ENCODE measurements around the gene SYMPK. TPM values are rescaled to one million over a fixed set of nuclear protein-coding genes. Genes with fewer than 3 reads are reported as not detected.

The SYMPK gene
- total RNA-seq, 1 experiment from 2014 or later, result 85.5 TPM

- H3K36me3 ChIP-seq (ENCODE audit: insufficient read depth, low read length, poor library complexity, severe bottlenecking), result peaks cover 81% of the 10 kb centered on the region
- intact Hi-C loops (cut with micrococcal nuclease; ENCODE audit: unreplicated experiment), result no loop called here
- no peaks in the 10 kb centered on the region for H3K9me3 ChIP-seq (ENCODE audit: low read depth, low read length, poor library complexity, severe bottlenecking)
- BruUV-seq (replicated peaks), result no TSS peak
- no peaks in the 10 kb centered on the region for H3K4me1 ChIP-seq (ENCODE audit: insufficient read depth, low read length, poor library complexity, severe bottlenecking)
- H3K27me3 ChIP-seq (replicated peaks; ENCODE audit: insufficient read depth, low read depth, low read length, poor library complexity), result no peaks in the 10 kb centered on the region
- ChIA-PET POLR2A (ENCODE audit: low non-redundant PET) (no interaction called here), CTCF (interaction anchor here (0.6 kb wide), 1 partner anchor 687 kb away, joined by 3 read pairs; no protein-coding TSS in a partner anchor)
- no peak for DNase-seq (ENCODE audit: low spot score)
- H3K4me3 ChIP-seq (ENCODE audit: low read depth, low read length, poor library complexity, severe bottlenecking), result no peak overlapping the region
- H3K27ac ChIP-seq (ENCODE audit: low read depth, low read length, poor library complexity, severe bottlenecking), result no peak overlapping the region
- no peak for TF ChIP-seq CTCF (conservative IDR thresholded peaks at IDR 0.05; ENCODE audit: low read depth, low read length)
- TF ChIP-seq EZH2 (IDR thresholded peaks at IDR 0.05; ENCODE audit: borderline replicate concordance, low read depth, low read length, poor library complexity, severe bottlenecking), result no peak
These were observed 20.7 kb downstream of the SYMPK start for GRCh38 chr19:45842198-45842597.

- no peaks in the 10 kb centered on the region for H3K4me1 ChIP-seq (ENCODE audit: insufficient read depth, low read length, poor library complexity, severe bottlenecking)
- ChIA-PET CTCF (no interaction called here), POLR2A (ENCODE audit: low non-redundant PET) (no interaction called here)
- TF ChIP-seq CTCF (conservative IDR thresholded peaks at IDR 0.05; ENCODE audit: low read depth, low read length) (no peak), EZH2 (IDR thresholded peaks at IDR 0.05; ENCODE audit: borderline replicate concordance, low read depth, low read length, poor library complexity, severe bottlenecking) (no peak)
- no peak overlapping the region for H3K27ac ChIP-seq (ENCODE audit: low read depth, low read length, poor library complexity, severe bottlenecking)
- no peak overlapping the region for H3K4me3 ChIP-seq (ENCODE audit: low read depth, low read length, poor library complexity, severe bottlenecking)
- no peaks in the 10 kb centered on the region for H3K27me3 ChIP-seq (replicated peaks; ENCODE audit: insufficient read depth, low read depth, low read length, poor library complexity)
- no peak for DNase-seq (ENCODE audit: low spot score)
- no peaks in the 10 kb centered on the region for H3K9me3 ChIP-seq (ENCODE audit: low read depth, low read length, poor library complexity, severe bottlenecking)
- no TSS peak for BruUV-seq (replicated peaks)
- intact Hi-C loops (cut with micrococcal nuclease; ENCODE audit: unreplicated experiment), result no loop called here
- peaks cover 82% of the 10 kb centered on the region for H3K36me3 ChIP-seq (ENCODE audit: insufficient read depth, low read length, poor library complexity, severe bottlenecking)
These were observed 28.0 kb downstream of the SYMPK start for GRCh38 chr19:45834970-45835369.

- peaks cover 73% of the 10 kb centered on the region for H3K36me3 ChIP-seq (ENCODE audit: insufficient read depth, low read length, poor library complexity, severe bottlenecking)
- ChIA-PET POLR2A (ENCODE audit: low non-redundant PET) (no interaction called here), CTCF (no interaction called here)
- no peaks in the 10 kb centered on the region for H3K4me1 ChIP-seq (ENCODE audit: insufficient read depth, low read length, poor library complexity, severe bottlenecking)
- TF ChIP-seq EZH2 (IDR thresholded peaks at IDR 0.05; ENCODE audit: borderline replicate concordance, low read depth, low read length, poor library complexity, severe bottlenecking) (no peak), CTCF (conservative IDR thresholded peaks at IDR 0.05; ENCODE audit: low read depth, low read length) (no peak)
- H3K27ac ChIP-seq (ENCODE audit: low read depth, low read length, poor library complexity, severe bottlenecking), result no peak overlapping the region
- DNase-seq (ENCODE audit: low spot score), result no peak
- H3K27me3 ChIP-seq (replicated peaks; ENCODE audit: insufficient read depth, low read depth, low read length, poor library complexity), result no peaks in the 10 kb centered on the region
- H3K4me3 ChIP-seq (ENCODE audit: low read depth, low read length, poor library complexity, severe bottlenecking), result no peak overlapping the region
- intact Hi-C loops (cut with micrococcal nuclease; ENCODE audit: unreplicated experiment), result no loop called here
- BruUV-seq (replicated peaks), result no TSS peak
- no peaks in the 10 kb centered on the region for H3K9me3 ChIP-seq (ENCODE audit: low read depth, low read length, poor library complexity, severe bottlenecking)
These were observed 34.0 kb downstream of the SYMPK start for GRCh38 chr19:45828945-45829344.

All from A673 (cell line).